ENCODE measurements around the gene LDB2. TPM values are rescaled to one million over a fixed set of nuclear protein-coding genes. Genes with fewer than 3 reads are reported as not detected.

LDB2 gene
- total and polyA plus RNA-seq, 3 experiments from 2014 or later = not detected

DNA sequence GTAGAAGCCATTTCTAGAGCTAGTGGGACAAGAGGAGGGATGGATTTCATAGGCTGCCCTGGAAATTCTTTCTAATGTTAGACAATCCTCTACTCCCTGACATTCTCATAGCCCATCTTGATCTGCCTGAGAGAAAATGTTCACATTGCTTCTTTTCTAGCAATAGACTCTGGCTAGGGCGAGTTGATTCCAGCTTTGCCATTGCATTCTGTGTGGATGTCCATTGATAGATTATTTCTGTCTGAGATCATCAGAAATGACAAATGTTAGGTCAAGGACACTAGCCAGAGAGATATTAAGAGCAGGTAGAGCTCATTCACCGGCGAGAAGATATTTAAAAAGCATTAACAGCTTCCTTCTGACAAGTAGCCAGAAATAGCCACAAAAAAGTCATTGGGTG lies 184.7 kb downstream of the LDB2 start:
- Histone ChIP-seq H3K36me3 (ENCODE audit: insufficient read depth, low read length) (no peaks in the 10 kb centered on the region), H3K27ac (ENCODE audit: low read depth, low read length) (no peak overlapping the region), H3K4me3 (ENCODE audit: low read length) (no peak overlapping the region), H3K27me3 (ENCODE audit: insufficient read depth, low read length, poor library complexity, severe bottlenecking) (no peaks in the 10 kb centered on the region), H3K4me1 (ENCODE audit: insufficient read depth, low read length) (no peaks in the 10 kb centered on the region), H3K9me3 (ENCODE audit: low read length) (no peaks in the 10 kb centered on the region)
- Mint-ChIP-seq H3K27me3 (no peaks in the 10 kb centered on the region), H3K36me3 (no peaks in the 10 kb centered on the region), H3K4me1 (no peaks in the 10 kb centered on the region), H3K9me3 (peaks cover 0 to 4% (median 0%) of the 10 kb centered on the region in 5 donors), H3K4me3 (no peak overlapping the region), H3K27ac (no peak overlapping the region)
- ChIA-PET CTCF (no interaction called here), POLR2A (no interaction called here)
- no peak for DNase-seq

DNA sequence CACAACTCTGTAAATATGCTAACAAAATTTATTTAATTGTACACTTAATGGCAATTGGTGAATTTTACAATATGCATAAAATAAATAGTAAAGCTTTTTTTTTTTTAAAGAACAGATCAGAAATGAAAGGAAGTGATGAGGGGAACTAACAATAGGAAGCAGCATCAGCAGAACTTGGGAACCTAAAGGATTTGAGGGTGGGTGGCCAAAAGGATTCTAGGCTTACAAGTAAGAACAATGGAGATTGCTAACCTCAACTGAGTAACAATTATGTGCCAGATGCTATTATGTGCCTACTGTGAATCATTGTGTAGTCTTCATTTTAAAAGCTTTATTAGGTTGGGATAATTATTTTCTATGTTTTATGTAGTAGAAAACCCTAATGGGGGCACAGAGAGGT lies 185.2 kb downstream of the LDB2 start:
- no peaks in the 10 kb centered on the region for H3K36me3 Mint-ChIP-seq
- H3K27ac Mint-ChIP-seq = no peak overlapping the region
- H3K27me3 ChIP-seq (ENCODE audit: insufficient read depth, low read length, poor library complexity, severe bottlenecking) = no peaks in the 10 kb centered on the region
- H3K4me3 ChIP-seq (ENCODE audit: low read length) = no peak overlapping the region
- no peak for DNase-seq
- H3K27ac ChIP-seq (ENCODE audit: low read depth, low read length) = no peak overlapping the region
- no peaks in the 10 kb centered on the region for H3K4me1 ChIP-seq (ENCODE audit: insufficient read depth, low read length)
- no peaks in the 10 kb centered on the region for H3K4me1 Mint-ChIP-seq
- H3K9me3 Mint-ChIP-seq = peaks cover 0 to 4% (median 0%) of the 10 kb centered on the region in 5 donors
- no peaks in the 10 kb centered on the region for H3K36me3 ChIP-seq (ENCODE audit: insufficient read depth, low read length)
- ChIA-PET POLR2A (no interaction called here), CTCF (no interaction called here)
- peaks cover 0 to 3% of the 10 kb centered on the region in 2 donors for H3K27me3 Mint-ChIP-seq
- H3K4me3 Mint-ChIP-seq = no peak overlapping the region
- no peaks in the 10 kb centered on the region for H3K9me3 ChIP-seq (ENCODE audit: low read length)

DNA sequence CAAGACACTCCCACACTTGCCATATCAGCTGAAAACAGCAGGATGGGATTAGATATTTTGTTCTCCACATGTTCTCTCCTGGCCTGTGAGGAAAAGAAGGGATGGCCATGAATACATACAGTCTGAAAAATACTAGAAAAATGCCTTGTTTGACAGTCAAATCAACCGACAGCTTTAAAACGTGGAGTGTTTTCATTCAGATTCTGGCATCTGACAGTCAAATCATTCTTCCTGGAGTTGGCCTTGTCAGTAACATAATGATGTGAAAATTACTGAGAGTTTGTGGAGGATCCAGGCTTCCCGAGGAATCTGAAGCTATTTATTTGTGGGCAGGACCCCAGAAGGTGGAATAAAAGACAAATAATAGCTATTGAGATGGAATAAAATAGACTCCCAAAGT lies 188.2 kb downstream of the LDB2 start:
- H3K4me1 ChIP-seq (ENCODE audit: insufficient read depth, low read length) = no peaks in the 10 kb centered on the region
- H3K9me3 Mint-ChIP-seq = peaks cover 0 to 2% (median 0%) of the 10 kb centered on the region in 5 donors
- H3K27ac ChIP-seq (ENCODE audit: low read depth, low read length) = no peak overlapping the region
- H3K9me3 ChIP-seq (ENCODE audit: low read length) = no peaks in the 10 kb centered on the region
- CTCF ChIA-PET = no interaction called here
- no peak overlapping the region for H3K4me3 Mint-ChIP-seq
- H3K27me3 Mint-ChIP-seq = peaks cover 0 to 3% of the 10 kb centered on the region in 2 donors
- no peaks in the 10 kb centered on the region for H3K4me1 Mint-ChIP-seq
- DNase-seq = no peak
- POLR2A ChIA-PET = no interaction called here
- no peaks in the 10 kb centered on the region for H3K36me3 ChIP-seq (ENCODE audit: insufficient read depth, low read length)
- H3K4me3 ChIP-seq (ENCODE audit: low read length) = no peak overlapping the region
- H3K27ac Mint-ChIP-seq = no peak overlapping the region
- no peaks in the 10 kb centered on the region for H3K27me3 ChIP-seq (ENCODE audit: insufficient read depth, low read length, poor library complexity, severe bottlenecking)
- H3K36me3 Mint-ChIP-seq = no peaks in the 10 kb centered on the region

DNA sequence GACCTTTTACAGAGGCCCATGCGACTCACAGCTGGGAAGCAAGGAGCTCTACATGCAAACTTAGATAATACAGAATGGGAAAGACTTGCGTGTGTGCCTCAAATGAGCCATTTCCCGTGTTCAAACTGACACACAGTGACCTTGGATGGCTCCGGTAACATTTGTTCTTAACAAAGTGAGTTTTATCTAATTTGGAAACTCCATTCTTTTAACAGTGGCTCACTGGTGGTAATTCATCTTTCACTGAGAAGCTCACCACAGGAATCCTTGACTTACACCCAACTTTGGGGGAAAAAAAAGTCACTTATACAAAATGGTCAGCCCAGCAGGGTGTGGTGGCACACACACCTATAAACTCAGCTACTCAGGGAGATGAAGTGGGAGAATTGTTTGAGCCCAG lies 190.6 kb downstream of the LDB2 start:
- no peaks in the 10 kb centered on the region for H3K4me1 Mint-ChIP-seq
- CTCF ChIA-PET = no interaction called here
- no peaks in the 10 kb centered on the region for H3K4me1 ChIP-seq (ENCODE audit: insufficient read depth, low read length)
- no peaks in the 10 kb centered on the region for H3K9me3 Mint-ChIP-seq
- no peak overlapping the region for H3K27ac ChIP-seq (ENCODE audit: low read depth, low read length)
- no peaks in the 10 kb centered on the region for H3K27me3 ChIP-seq (ENCODE audit: insufficient read depth, low read length, poor library complexity, severe bottlenecking)
- POLR2A ChIA-PET = no interaction called here
- H3K36me3 ChIP-seq (ENCODE audit: insufficient read depth, low read length) = no peaks in the 10 kb centered on the region
- no peak overlapping the region for H3K4me3 Mint-ChIP-seq
- no peaks in the 10 kb centered on the region for H3K9me3 ChIP-seq (ENCODE audit: low read length)
- H3K27me3 Mint-ChIP-seq = peaks cover 2 to 3% of the 10 kb centered on the region in 2 donors
- H3K27ac Mint-ChIP-seq = no peak overlapping the region
- no peak overlapping the region for H3K4me3 ChIP-seq (ENCODE audit: low read length)
- no peaks in the 10 kb centered on the region for H3K36me3 Mint-ChIP-seq
- no peak for DNase-seq

DNA sequence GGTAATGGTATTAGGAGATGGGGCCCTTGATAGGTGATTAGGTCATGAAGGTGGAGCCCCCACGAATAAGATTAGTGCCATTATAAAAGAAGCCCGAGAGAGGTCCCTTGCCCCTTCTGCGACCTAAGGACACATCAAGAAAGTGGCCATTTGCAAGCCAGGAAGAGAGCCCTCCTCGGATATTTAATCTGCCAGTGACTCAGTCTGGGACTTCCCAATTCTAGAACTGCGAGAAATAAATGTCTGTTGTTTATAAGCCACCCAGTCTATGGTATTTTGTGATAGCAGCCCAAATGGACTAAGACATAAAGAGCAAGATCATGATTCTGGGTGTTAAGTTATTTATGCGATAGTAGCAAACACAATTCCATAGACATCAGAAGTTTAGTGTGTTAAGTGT lies 192.2 kb downstream of the LDB2 start:
- Mint-ChIP-seq H3K27ac (no peak overlapping the region), H3K4me1 (no peaks in the 10 kb centered on the region)

DNA sequence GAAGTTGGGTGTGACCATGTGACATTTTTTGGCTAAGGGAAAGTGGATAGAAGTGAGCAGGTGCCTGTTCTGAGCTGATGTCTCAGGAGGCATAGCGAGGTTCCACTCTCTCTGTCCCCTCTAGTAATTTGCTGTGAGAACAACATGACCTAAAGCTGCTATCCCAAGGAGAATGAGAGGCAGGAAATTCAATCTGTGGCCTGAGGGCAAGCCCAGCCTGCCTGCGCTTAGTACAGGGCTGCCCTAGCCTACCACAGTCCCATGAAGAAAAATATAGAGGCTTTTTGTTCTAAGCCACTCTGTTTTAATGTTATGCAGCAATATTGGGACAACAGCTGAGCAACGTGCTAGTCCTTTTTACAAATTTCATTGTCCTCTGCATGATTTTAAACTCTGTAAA lies 193.1 kb downstream of the LDB2 start:
- Histone ChIP-seq H3K27ac (ENCODE audit: low read depth, low read length) (no peak overlapping the region), H3K27me3 (ENCODE audit: insufficient read depth, low read length, poor library complexity, severe bottlenecking) (no peaks in the 10 kb centered on the region), H3K4me3 (ENCODE audit: low read length) (no peak overlapping the region), H3K9me3 (ENCODE audit: low read length) (no peaks in the 10 kb centered on the region), H3K36me3 (ENCODE audit: insufficient read depth, low read length) (no peaks in the 10 kb centered on the region), H3K4me1 (ENCODE audit: insufficient read depth, low read length) (no peaks in the 10 kb centered on the region)
- Mint-ChIP-seq H3K9me3 (no peaks in the 10 kb centered on the region), H3K4me1 (no peaks in the 10 kb centered on the region), H3K36me3 (no peaks in the 10 kb centered on the region), H3K27me3 (peaks cover 2 to 3% of the 10 kb centered on the region in 2 donors), H3K27ac (no peak overlapping the region), H3K4me3 (no peak overlapping the region)
- no peak for DNase-seq
- POLR2A ChIA-PET = no interaction called here
- CTCF ChIA-PET = interaction anchor here (1.0 kb wide), 1 partner anchor 644 kb away, joined by 3 read pairs; no protein-coding TSS in a partner anchor

More for the DNA sequence above, 192.2 kb downstream of the LDB2 start:
- Histone ChIP-seq H3K4me1 (ENCODE audit: insufficient read depth, low read length) (no peaks in the 10 kb centered on the region), H3K9me3 (ENCODE audit: low read length) (no peaks in the 10 kb centered on the region), H3K27me3 (ENCODE audit: insufficient read depth, low read length, poor library complexity, severe bottlenecking) (no peaks in the 10 kb centered on the region), H3K27ac (ENCODE audit: low read depth, low read length) (no peak overlapping the region), H3K36me3 (ENCODE audit: insufficient read depth, low read length) (no peaks in the 10 kb centered on the region), H3K4me3 (ENCODE audit: low read length) (no peak overlapping the region)
- DNase-seq = no peak
- CTCF ChIA-PET = no interaction called here
- Mint-ChIP-seq H3K4me3 (no peak overlapping the region), H3K9me3 (no peaks in the 10 kb centered on the region), H3K36me3 (no peaks in the 10 kb centered on the region), H3K27me3 (peaks cover 2 to 3% of the 10 kb centered on the region in 2 donors)
- POLR2A ChIA-PET = no interaction called here

DNA sequence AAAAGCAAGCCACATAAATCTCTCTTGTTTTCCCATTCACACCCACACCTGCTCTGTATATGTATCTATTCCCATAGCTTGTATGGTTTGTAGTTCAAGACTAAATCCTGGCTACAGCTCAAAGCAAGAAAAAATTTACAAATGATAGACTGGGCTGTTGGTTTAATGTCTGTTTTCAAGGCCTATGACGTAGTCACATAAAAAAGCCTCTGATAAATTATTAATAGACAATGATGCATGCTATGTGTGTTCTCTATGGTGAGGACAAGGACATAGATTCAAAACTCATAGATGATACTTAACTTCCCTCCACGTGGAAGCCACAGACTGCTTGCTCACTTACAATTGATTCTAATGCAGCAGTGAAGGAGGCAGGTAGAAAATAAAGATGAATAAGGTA lies 194.0 kb downstream of the LDB2 start:
- H3K27me3 Mint-ChIP-seq = peaks cover 2 to 3% of the 10 kb centered on the region in 2 donors
- H3K9me3 ChIP-seq (ENCODE audit: low read length) = no peaks in the 10 kb centered on the region
- no peaks in the 10 kb centered on the region for H3K36me3 ChIP-seq (ENCODE audit: insufficient read depth, low read length)
- no peak overlapping the region for H3K27ac Mint-ChIP-seq
- no peak overlapping the region for H3K27ac ChIP-seq (ENCODE audit: low read depth, low read length)
- CTCF ChIA-PET = interaction anchor here (1.0 kb wide), 1 partner anchor 643 kb away, joined by 3 read pairs; no protein-coding TSS in a partner anchor
- DNase-seq = no peak
- no peaks in the 10 kb centered on the region for H3K4me1 ChIP-seq (ENCODE audit: insufficient read depth, low read length)
- no peaks in the 10 kb centered on the region for H3K9me3 Mint-ChIP-seq
- H3K4me1 Mint-ChIP-seq = no peaks in the 10 kb centered on the region
- H3K27me3 ChIP-seq (ENCODE audit: insufficient read depth, low read length, poor library complexity, severe bottlenecking) = no peaks in the 10 kb centered on the region
- H3K4me3 ChIP-seq (ENCODE audit: low read length) = no peak overlapping the region
- POLR2A ChIA-PET = no interaction called here
- no peaks in the 10 kb centered on the region for H3K36me3 Mint-ChIP-seq
- no peak overlapping the region for H3K4me3 Mint-ChIP-seq

DNA sequence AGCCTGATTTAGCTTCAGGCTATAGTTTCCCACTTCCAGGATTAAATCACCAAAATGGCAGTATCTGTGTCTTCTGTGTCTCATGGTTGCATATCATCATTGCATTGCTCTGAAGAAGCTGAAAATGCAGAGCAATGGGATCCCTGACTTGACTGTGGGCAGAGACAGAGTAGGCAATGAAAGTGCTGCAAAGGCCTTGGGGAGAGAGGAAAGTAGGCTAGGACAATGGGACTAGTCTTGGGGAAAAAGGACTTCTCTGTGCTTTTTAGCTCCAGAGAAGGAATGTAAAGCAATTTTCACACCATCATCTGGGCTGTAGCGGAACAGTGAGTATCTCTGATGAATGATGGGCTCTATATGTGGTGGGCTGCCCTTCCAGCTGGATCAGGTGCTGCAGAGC lies 202.5 kb downstream of the LDB2 start:
- H3K27me3 Mint-ChIP-seq = no peaks in the 10 kb centered on the region

DNA sequence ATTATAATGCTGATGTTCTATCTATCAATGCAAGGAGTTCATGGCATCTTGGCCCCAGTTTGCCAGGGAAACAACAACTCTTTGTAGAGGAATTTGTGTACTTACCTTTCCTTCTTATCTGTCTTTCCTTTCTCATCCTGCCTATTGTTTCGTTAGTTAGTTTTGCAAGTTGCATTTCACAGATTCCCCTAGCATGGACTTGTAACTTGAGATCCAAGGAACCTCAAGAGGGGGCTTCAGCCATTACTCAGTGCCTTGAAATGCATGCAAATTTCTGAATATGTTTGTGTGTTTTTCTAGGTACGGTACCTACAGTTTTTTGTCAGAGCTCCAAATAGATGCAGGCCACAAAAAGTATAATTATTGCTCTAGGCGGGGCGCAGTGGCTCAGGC lies 203.6 kb downstream of the LDB2 start:
- H3K27ac ChIP-seq (ENCODE audit: low read depth, low read length) = no peak overlapping the region
- Mint-ChIP-seq H3K4me1 (no peaks in the 10 kb centered on the region), H3K4me3 (no peak overlapping the region), H3K27me3 (no peaks in the 10 kb centered on the region), H3K36me3 (no peaks in the 10 kb centered on the region), H3K9me3 (peaks cover 0 to 2% (median 0%) of the 10 kb centered on the region in 5 donors), H3K27ac (no peak overlapping the region)
- no peak overlapping the region for H3K4me3 ChIP-seq (ENCODE audit: low read length)
- CTCF ChIA-PET = no interaction called here
- no peak for DNase-seq
- no peaks in the 10 kb centered on the region for H3K9me3 ChIP-seq (ENCODE audit: low read length)
- no peaks in the 10 kb centered on the region for H3K36me3 ChIP-seq (ENCODE audit: insufficient read depth, low read length)
- H3K4me1 ChIP-seq (ENCODE audit: insufficient read depth, low read length) = no peaks in the 10 kb centered on the region
- POLR2A ChIA-PET = no interaction called here
- H3K27me3 ChIP-seq (ENCODE audit: insufficient read depth, low read length, poor library complexity, severe bottlenecking) = no peaks in the 10 kb centered on the region

More for the DNA sequence above, 202.5 kb downstream of the LDB2 start:
- no peak overlapping the region for H3K27ac ChIP-seq (ENCODE audit: low read depth, low read length)
- Mint-ChIP-seq H3K9me3 (peaks cover 0 to 2% (median 0%) of the 10 kb centered on the region in 5 donors), H3K4me3 (no peak overlapping the region), H3K36me3 (no peaks in the 10 kb centered on the region), H3K27ac (peak overlapping the region in 1 of 8 donors; percentile 58), H3K4me1 (no peaks in the 10 kb centered on the region)
- DNase-seq = no peak
- CTCF ChIA-PET = no interaction called here
- H3K4me3 ChIP-seq (ENCODE audit: low read length) = no peak overlapping the region
- H3K36me3 ChIP-seq (ENCODE audit: insufficient read depth, low read length) = no peaks in the 10 kb centered on the region
- no peaks in the 10 kb centered on the region for H3K27me3 ChIP-seq (ENCODE audit: insufficient read depth, low read length, poor library complexity, severe bottlenecking)
- POLR2A ChIA-PET = no interaction called here
- no peaks in the 10 kb centered on the region for H3K9me3 ChIP-seq (ENCODE audit: low read length)
- no peaks in the 10 kb centered on the region for H3K4me1 ChIP-seq (ENCODE audit: insufficient read depth, low read length)

All from CD8-positive, alpha-beta memory T cell (primary cell).